Prostate gland (tissue), 2 donors: ENCODE measurements around the gene CELF2. TPM values are rescaled to one million over a fixed set of nuclear protein-coding genes. Genes with fewer than 3 reads are reported as not detected.

Experiments used
- DNase-seq: peaks from one replicate; pipeline ENCODE4 v3.0.0-alpha.2; 2019; ENCODE audit warnings: low spot score
- H3K27ac ChIP-seq, 2 donors: fragments of 200-600 bp; sonication (generic); 2 replicates each; pipeline ENCODE4 v1.5.1; 2017 to 2019
- H3K27me3 ChIP-seq: fragments of 200-600 bp; sonication (generic); replicated peaks from 2 replicates; pipeline ENCODE4 v1.5.1; 2019; ENCODE audit not compliant: insufficient read depth
- H3K36me3 ChIP-seq, 2 donors: fragments of 200-600 bp; sonication (generic); 1 replicate in 1 of 2; 2 replicates in 1 of 2; pipeline versions ENCODE4 v1.5.1 to v1.8.1; 2017 to 2019
- H3K4me1 ChIP-seq: fragments of 200-600 bp; sonication (generic); replicated peaks from 2 replicates; pipeline ENCODE4 v1.5.1; 2019
- H3K4me3 ChIP-seq, 2 donors: fragments of 200-600 bp; sonication (generic); 2 replicates each; pipeline ENCODE4 v1.5.1; 2017 to 2019
- H3K9me3 ChIP-seq: fragments of 200-600 bp; sonication (generic); 2 replicates; pipeline ENCODE4 v1.5.1; 2017
- POLR2A ChIP-seq: fragments of 450-650 bp; IDR thresholded peaks from one replicate; pipeline ENCODE4 v1.6.1; 2016; ENCODE audit warnings: antibody characterized with exemption, mild to moderate bottlenecking
- POLR2AphosphoS5 ChIP-seq: sonication (generic); formaldehyde crosslinking; IDR thresholded peaks from one replicate; pipeline ENCODE4 v1.6.1; 2017; ENCODE audit warnings: antibody characterized with exemption
- WGBS: methylation state at CpG from one replicate; pipeline ENCODE4 v1.1.5; 2018; 5-methylcytosine and 5-hydroxymethylcytosine counted together
- intact Hi-C: fragments of 100-400 bp; cut with DNase I; formaldehyde crosslinking; loops from one replicate; pipeline ENCODE4 v1.14.2; 2022
- total RNA-seq, 2 donors: library from RNA; depleted of rRNA; stranded (reverse); fragments of >200 nt; gene quantifications; one replicate each; pipeline ENCODE4 v1.1.0, GENCODE V29; 2016
- TF ChIP-seq, protein P1 (sequence below), 4 experiments: fragments of 200-600 bp in 2 of 4; fragments of 450-650 bp in 2 of 4; sonication (generic) in 2 of 4; IDR thresholded peaks; 1 replicate in 3 of 4; 2 replicates in 1 of 4; pipeline ENCODE4 v1.5.1; 2016 to 2019; ENCODE audit warnings: antibody characterized with exemption in 4 of 4, mild to moderate bottlenecking in 2 of 4, moderate library complexity in 2 of 4

CELF2 gene
- total RNA-seq, 2 donors from 2014 or later: 19.2 to 43.2 TPM

DNA sequence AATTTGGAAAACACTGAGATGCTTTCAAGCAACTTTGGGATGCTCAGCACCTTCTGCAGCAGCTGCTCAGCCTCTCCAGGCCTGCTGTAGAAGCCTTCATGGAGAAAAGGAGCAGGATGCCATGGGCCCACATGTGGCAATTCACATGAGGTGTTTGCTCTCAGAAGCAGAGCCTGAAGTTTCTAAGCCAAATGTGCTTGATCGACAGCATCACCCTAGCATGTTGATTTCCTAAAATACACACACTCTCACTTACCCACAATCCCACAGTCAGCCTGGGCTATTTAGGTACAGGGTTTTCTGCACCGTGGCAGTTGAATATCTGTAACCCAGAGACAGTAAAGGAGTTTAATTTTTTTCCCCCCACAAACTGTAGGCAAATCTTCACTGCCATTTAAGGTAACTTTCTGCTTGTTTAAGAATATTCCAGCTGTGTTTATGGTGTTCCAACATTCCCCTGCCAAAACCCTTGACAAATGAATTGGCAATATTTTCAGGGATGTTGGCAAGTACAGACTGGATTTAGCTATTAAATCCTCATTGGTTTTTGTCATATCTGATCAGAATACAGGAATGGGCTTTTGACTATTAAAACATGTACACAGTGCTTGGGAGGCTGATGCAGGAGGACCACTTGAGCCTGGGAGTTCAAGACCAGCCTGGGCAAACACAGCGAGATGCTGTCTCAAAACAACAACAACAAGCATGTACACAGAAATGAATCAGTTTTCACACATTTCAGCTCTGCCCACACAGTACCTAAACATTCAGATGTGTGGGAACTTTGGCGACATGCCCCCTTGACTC, 244.2 kb downstream of the CELF2 start:
- no peaks in the 10 kb centered on the region for H3K9me3 ChIP-seq
- no peak for TF ChIP-seq POLR2AphosphoS5
- TF ChIP-seq, protein P1, sequence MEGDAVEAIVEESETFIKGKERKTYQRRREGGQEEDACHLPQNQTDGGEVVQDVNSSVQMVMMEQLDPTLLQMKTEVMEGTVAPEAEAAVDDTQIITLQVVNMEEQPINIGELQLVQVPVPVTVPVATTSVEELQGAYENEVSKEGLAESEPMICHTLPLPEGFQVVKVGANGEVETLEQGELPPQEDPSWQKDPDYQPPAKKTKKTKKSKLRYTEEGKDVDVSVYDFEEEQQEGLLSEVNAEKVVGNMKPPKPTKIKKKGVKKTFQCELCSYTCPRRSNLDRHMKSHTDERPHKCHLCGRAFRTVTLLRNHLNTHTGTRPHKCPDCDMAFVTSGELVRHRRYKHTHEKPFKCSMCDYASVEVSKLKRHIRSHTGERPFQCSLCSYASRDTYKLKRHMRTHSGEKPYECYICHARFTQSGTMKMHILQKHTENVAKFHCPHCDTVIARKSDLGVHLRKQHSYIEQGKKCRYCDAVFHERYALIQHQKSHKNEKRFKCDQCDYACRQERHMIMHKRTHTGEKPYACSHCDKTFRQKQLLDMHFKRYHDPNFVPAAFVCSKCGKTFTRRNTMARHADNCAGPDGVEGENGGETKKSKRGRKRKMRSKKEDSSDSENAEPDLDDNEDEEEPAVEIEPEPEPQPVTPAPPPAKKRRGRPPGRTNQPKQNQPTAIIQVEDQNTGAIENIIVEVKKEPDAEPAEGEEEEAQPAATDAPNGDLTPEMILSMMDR (IDR thresholded peaks at IDR 0.05): no peak
- no peak for TF ChIP-seq POLR2A
- DNase-seq: no peak
- no peaks in the 10 kb centered on the region for H3K36me3 ChIP-seq
- no peaks in the 10 kb centered on the region for H3K27me3 ChIP-seq
- H3K27ac ChIP-seq: no peak overlapping the region
- H3K4me1 ChIP-seq: no peaks in the 10 kb centered on the region
- intact Hi-C loops: loop anchor here (10.0 kb wide), 1 partner anchor 467 kb away; no protein-coding TSS in a partner anchor
- H3K4me3 ChIP-seq: no peak overlapping the region
- 68% methylated on average over 4 of the region's 4 CpGs for WGBS

DNA sequence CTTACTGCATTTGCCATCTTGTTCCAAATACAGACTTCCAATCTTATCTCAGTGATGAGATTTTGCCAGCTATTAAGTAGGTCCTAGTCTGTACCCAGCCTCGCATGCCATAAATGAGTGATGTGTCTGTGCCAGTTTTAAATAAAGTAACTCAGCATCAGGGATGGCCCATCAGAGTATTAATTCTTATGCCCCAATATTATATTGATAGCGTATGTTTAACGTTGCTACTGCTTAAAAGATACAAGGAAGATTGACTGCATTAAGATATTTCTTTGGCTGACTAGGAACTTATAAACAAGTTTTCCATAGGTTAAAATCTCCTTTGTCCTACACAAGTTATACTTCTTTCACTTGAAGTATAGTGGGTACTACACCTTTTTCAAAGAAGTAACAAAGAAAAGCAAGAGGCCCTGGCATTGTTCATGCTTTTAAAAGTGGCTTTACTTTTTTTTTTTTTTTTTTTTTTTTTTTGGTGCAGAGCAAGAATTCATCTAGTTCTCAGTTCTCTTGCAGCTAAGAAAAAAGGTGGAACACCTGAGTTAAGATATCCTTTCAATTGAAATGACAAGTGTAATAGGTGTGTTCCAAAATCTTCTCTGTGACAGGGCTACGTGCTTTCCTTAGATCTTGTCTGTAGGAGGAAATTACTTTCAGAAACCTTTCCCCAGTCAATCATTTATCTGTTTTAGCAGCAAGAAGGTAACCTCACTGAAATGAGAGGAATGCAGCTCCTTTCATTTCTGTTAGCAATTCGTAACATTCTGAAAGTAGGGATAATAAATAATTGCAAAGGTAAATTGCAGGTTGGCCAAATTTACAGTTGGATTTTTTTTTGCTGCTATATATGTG, 245.0 kb downstream of the CELF2 start:
- WGBS: 88% methylated on average over 5 of the region's 5 CpGs
- no peaks in the 10 kb centered on the region for H3K27me3 ChIP-seq
- H3K4me3 ChIP-seq: no peak overlapping the region
- H3K27ac ChIP-seq: no peak overlapping the region
- no peak for DNase-seq
- H3K36me3 ChIP-seq: no peaks in the 10 kb centered on the region
- TF ChIP-seq POLR2AphosphoS5 (no peak), POLR2A (no peak)
- TF ChIP-seq, protein P1 (IDR thresholded peaks at IDR 0.05): no peak
- no peaks in the 10 kb centered on the region for H3K4me1 ChIP-seq
- no peaks in the 10 kb centered on the region for H3K9me3 ChIP-seq
- intact Hi-C loops: loop anchor here (10.0 kb wide), 1 partner anchor 468 kb away; no protein-coding TSS in a partner anchor

DNA sequence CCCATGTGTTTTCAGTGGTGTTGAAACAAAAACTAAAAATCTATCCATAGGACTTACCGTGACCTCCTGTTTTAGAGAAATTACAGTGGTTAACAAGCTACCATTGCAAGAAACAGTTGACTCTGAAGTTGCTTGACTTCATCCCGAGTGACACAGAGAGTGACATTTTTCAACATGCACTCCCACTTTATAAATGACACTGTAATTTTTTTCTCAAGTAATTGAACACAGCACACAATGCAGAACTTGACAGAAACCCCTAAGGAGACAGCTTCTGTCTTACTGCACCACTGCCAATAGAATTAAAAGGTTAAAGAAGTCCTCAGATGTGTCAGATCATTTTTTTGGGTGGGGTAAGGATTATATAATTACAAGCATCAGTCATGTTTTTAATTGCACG, 246.1 kb downstream of the CELF2 start:
- no peak overlapping the region for H3K27ac ChIP-seq
- WGBS: 80% methylated on average over 3 of the region's 3 CpGs
- DNase-seq: no peak
- no peaks in the 10 kb centered on the region for H3K36me3 ChIP-seq
- TF ChIP-seq POLR2A: no peak
- TF ChIP-seq POLR2AphosphoS5: no peak
- TF ChIP-seq, protein P1 (IDR thresholded peaks at IDR 0.05): no peak
- no peaks in the 10 kb centered on the region for H3K4me1 ChIP-seq
- H3K4me3 ChIP-seq: no peak overlapping the region
- H3K27me3 ChIP-seq: no peaks in the 10 kb centered on the region
- H3K9me3 ChIP-seq: no peaks in the 10 kb centered on the region
- intact Hi-C loops: loop anchor here (10.0 kb wide), 1 partner anchor 469 kb away; no protein-coding TSS in a partner anchor

DNA sequence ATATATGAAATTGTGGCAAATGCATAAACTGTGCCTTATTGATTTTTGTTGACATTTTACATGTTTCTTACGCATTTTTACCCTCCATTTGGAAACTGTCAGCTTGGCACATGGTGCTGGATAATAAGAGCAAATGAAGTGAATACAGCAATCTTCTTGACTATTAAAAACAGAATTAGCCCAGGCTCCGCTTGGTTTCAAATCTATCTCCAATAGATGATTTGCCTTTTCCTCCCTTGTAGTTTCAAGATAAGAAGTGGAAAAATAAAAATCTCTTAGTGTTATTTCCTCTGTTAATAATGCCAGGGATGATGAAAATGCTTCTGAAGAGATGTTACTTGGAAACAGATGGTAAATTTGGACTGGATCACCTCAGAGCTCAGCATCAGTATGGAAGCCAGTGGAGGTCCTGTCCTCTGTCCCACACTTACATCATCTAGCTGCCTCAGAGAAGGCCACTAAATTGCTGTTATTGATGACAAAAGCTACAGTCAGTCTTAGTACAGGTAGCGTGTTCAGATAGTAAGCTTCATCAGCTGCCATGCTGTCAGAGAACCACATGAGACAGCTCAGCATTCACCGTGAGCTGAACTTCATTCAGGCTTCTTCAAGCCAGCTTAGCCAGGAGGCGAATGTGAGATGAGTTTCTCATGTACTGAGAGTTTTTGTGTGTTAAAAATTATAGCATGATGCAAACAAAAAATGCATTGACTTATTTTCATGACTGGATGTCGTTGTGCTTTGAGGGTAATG, 246.8 kb downstream of the CELF2 start:
- intact Hi-C loops: loop anchor here (10.0 kb wide), 1 partner anchor 470 kb away; no protein-coding TSS in a partner anchor
- 94% methylated on average over 6 of the region's 6 CpGs for WGBS
- H3K27ac ChIP-seq: no peak overlapping the region

More for the DNA sequence above, 246.8 kb downstream of the CELF2 start:
- Histone ChIP-seq H3K4me1 (no peaks in the 10 kb centered on the region), H3K36me3 (no peaks in the 10 kb centered on the region), H3K9me3 (no peaks in the 10 kb centered on the region), H3K27me3 (no peaks in the 10 kb centered on the region), H3K4me3 (no peak overlapping the region)
- TF ChIP-seq POLR2AphosphoS5: no peak
- TF ChIP-seq, protein P1 (IDR thresholded peaks at IDR 0.05): no peak
- no peak for TF ChIP-seq POLR2A
- DNase-seq: no peak
